Mesothelial cell of epicardium (in vitro differentiated cells): ENCODE measurements around the gene NPAP1. TPM values are rescaled to one million over a fixed set of nuclear protein-coding genes. Genes with fewer than 3 reads are reported as not detected.

Experiments
- DNase-seq, 2 experiments: peaks; one replicate each; pipeline ENCODE4 v3.0.0; 2021; ENCODE audit warnings: low spot score in 2 of 2; ENCODE audit not compliant: unreplicated experiment in 2 of 2
- H3K27ac Mint-ChIP-seq: 2 replicates; pipeline ENCODE4 v1.8.0; 2021; ENCODE audit warnings: mixed read lengths
- H3K27me3 Mint-ChIP-seq: 2 replicates; pipeline ENCODE4 v1.8.0; 2021; ENCODE audit warnings: low read depth, mixed read lengths
- H3K36me3 Mint-ChIP-seq: 2 replicates; pipeline ENCODE4 v1.8.0; 2021; ENCODE audit warnings: mixed read lengths
- H3K4me1 Mint-ChIP-seq: 2 replicates; pipeline ENCODE4 v1.8.0; 2021; ENCODE audit warnings: mixed read lengths
- H3K4me3 Mint-ChIP-seq: 2 replicates; pipeline ENCODE4 v1.8.0; 2021; ENCODE audit warnings: mild to moderate bottlenecking, moderate library complexity, mixed read lengths
- H3K9me3 Mint-ChIP-seq: 2 replicates; pipeline ENCODE4 v1.8.0; 2021; ENCODE audit warnings: mixed read lengths
- CTCF ChIP-seq: fragments of 200-600 bp; sonication (generic); IDR thresholded peaks from one replicate; pipeline ENCODE4 v1.5.0; 2021; ENCODE audit warnings: antibody characterized with exemption; ENCODE audit not compliant: unreplicated experiment
- total RNA-seq: library from RNA; stranded (reverse); gene quantifications from 3 replicates; pipeline ENCODE4 v1.2.1, GENCODE V29; 2021

NPAP1 gene
- total RNA-seq, 1 donor from 2014 or later, result 0.51 TPM

- TF ChIP-seq CTCF, result no peak
- DNase-seq, result no peak
- Mint-ChIP-seq H3K27me3 (no peaks in the 10 kb centered on the region), H3K36me3 (peaks cover 2% of the 10 kb centered on the region), H3K9me3 (peaks cover 41% of the 10 kb centered on the region), H3K4me1 (peaks cover 3% of the 10 kb centered on the region), H3K4me3 (no peak overlapping the region), H3K27ac (no peak overlapping the region)
These were observed 8.2 kb downstream of the NPAP1 start for GRCh38 chr15:24683736-24684135.

- TF ChIP-seq CTCF, result no peak
- no peak for DNase-seq
- peaks cover 41% of the 10 kb centered on the region for H3K9me3 Mint-ChIP-seq
- no peaks in the 10 kb centered on the region for H3K27me3 Mint-ChIP-seq
- no peak overlapping the region for H3K27ac Mint-ChIP-seq
- H3K4me1 Mint-ChIP-seq, result peaks cover 3% of the 10 kb centered on the region
- peaks cover 2% of the 10 kb centered on the region for H3K36me3 Mint-ChIP-seq
- no peak overlapping the region for H3K4me3 Mint-ChIP-seq
These were observed 8.7 kb downstream of the NPAP1 start for GRCh38 chr15:24684313-24684712.

GRCh38 chr15:24696201-24696600 is 20.6 kb downstream of the NPAP1 start:
- Mint-ChIP-seq H3K27me3 (no peaks in the 10 kb centered on the region), H3K36me3 (no peaks in the 10 kb centered on the region), H3K4me3 (no peak overlapping the region), H3K9me3 (peaks cover 19% of the 10 kb centered on the region), H3K4me1 (no peaks in the 10 kb centered on the region), H3K27ac (no peak overlapping the region)
- no peak for TF ChIP-seq CTCF
- no peak for DNase-seq

GRCh38 chr15:24696842-24697241 is 21.3 kb downstream of the NPAP1 start:
- DNase-seq, result no peak
- Mint-ChIP-seq H3K36me3 (no peaks in the 10 kb centered on the region), H3K27ac (no peak overlapping the region), H3K4me3 (no peak overlapping the region), H3K4me1 (no peaks in the 10 kb centered on the region), H3K9me3 (peaks cover 14% of the 10 kb centered on the region), H3K27me3 (no peaks in the 10 kb centered on the region)
- TF ChIP-seq CTCF, result no peak

- DNase-seq, result no peak
- Mint-ChIP-seq H3K9me3 (peaks cover 43% of the 10 kb centered on the region), H3K27me3 (peaks cover 1% of the 10 kb centered on the region), H3K36me3 (no peaks in the 10 kb centered on the region), H3K4me1 (no peaks in the 10 kb centered on the region), H3K4me3 (no peak overlapping the region), H3K27ac (no peak overlapping the region)
- no peak for TF ChIP-seq CTCF
These were observed 42.9 kb downstream of the NPAP1 start for GRCh38 chr15:24718289-24719082.

GRCh38 chr15:24729760-24730159 is 54.2 kb downstream of the NPAP1 start:
- Mint-ChIP-seq H3K27me3 (no peaks in the 10 kb centered on the region), H3K9me3 (peaks cover 20% of the 10 kb centered on the region), H3K4me3 (no peak overlapping the region), H3K27ac (no peak overlapping the region), H3K4me1 (no peaks in the 10 kb centered on the region), H3K36me3 (no peaks in the 10 kb centered on the region)
- no peak for TF ChIP-seq CTCF
- no peak for DNase-seq
